Ramos (cell line): ENCODE results near the gene SUPT20HL1.
"Not testable (repeated sequence)": the region's sequence is repeated elsewhere in the genome, so short reads cannot be mapped to it uniquely, and the experiment has no call there.

Source experiments
- in situ Hi-C: fragments of 300-500 bp; cut with MboI; formaldehyde crosslinking; loops from one replicate; pipeline ENCODE4 v1.14.3; 2022; ENCODE audit warnings: low sequenced_read_pairs; ENCODE audit not compliant: unreplicated experiment

SUPT20HL1 gene

DNA sequence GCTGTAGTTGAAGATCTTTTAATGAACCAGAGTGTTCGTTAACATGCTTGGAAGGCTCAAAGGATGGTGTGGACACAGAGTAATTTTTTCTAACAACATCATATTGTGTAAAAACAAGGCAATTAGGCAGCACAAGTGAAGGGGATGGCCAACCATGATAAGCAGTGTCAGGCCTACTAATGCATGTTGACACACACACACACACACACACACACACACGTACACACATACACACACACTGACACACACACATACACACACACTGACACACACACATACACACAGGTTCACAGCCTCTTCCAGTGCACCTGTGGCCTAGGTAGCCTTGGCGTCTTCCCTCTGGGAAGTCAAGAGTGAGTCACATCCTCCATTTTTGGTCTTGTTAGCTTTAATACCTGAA, at the start of gene SUPT20HL1:
Gene SUPT20HL1 (plus strand): TSS at position 368 of the 400 bp plus-strand sequence. CDS start 2,122 bp downstream, outside the sequence.
- in situ Hi-C loops: no loop called here

DNA sequence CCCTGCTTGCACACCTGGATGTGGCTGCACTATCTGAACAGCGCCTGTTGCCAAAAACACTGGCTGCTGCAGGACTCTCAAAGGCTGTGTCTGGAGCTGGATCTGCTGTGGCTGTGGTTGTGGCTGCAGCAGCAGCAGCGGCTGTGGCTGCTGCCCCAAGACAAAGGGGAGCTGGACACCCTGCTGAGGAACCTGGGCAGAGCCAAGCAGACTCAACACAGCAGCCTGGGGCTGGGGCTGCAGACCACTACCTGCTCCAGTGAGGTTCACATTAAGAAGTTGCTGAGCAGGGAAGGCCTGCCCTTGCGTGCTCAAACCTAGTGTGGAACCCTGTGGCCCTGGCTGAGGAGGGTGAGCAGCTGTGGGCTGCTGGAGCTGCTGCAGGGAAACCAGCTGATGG, 49.5 kb upstream of the SUPT20HL1 start:
- in situ Hi-C loops: not testable (repeated sequence)

DNA sequence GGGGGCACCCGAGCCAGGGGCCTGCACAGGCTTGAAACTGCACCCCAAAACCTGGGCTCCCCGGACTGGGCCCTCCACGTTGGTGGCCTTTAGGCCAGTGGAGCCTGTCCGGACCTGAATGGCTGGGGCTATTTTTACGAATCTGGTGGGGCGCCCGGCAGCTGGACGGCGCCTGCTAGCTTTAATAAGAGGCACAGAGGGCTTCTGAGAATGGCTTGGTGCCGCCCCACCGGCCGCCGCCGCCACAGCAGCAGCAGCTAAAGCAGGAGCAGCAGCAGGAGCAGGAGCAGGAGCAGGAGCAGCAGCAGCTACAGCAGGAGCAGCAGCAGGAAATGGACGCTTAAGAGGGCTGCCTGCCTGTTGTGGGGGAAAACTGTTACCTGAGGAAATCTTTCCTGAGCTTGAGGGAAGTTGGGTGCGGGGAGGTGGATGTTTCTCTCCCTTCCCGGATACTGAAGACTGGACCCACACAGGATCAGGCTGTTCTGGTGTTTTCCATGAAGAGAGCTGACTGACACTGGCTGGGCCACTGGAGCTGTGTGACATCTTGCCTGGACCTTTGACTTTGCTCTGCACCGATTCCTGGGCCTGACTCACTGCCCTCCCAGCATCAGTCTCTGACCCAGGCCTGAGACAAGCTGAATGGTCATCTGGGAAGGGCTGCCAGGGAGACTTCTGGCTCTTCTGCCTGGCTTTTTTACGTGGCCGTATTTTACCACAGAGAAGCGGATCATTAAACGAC, 48.8 kb upstream of the SUPT20HL1 start:
- in situ Hi-C loops: not testable (repeated sequence)

DNA sequence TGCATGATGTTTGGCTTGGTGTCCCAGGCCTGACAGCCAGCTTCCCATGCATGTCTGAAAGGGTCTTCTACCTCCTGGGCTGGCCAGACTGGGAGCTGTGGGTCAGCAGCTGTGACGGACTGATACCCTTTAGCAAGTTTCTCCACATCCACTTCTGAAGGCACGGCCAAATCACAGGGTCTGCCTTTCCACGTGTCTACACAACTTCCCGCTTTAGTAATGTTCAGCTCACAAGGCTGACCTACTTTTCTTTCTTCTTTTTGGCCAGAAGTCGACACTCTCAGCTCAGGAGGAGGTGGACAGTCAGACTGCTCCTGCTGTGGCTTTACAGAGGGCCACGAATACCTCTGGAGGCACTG, 48.2 kb upstream of the SUPT20HL1 start:
- in situ Hi-C loops: not testable (repeated sequence)

DNA sequence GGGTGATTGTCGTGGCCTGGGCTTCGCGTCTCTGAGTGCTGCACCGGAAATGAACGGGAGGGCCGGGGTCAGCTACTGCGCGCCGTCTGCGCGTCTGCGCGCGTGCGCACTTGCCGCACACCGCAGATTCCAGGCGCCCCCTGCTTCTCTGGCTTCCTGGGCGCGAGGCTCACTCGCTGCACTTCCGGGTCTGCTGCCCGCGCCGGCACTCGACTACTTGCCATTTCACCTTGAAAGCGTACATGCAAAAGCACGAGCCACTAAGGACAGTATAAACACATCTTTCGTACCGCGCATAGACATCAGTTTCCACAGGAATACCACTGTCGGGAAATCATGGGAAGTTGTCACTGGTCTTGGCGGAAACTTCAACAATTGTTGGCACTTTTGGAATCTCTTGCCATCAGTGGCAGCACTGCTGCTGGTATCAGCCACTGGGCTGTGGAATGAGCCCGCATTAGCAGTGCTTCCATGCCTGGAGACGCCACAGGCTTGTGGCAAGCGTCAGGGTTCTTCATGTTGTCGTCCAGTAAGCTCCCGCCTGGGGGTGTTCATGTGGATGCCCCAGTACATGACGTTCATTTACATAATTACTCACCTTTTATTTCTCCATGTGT, 46.3 kb upstream of the SUPT20HL1 start, which contains the start of gene SUPT20HL2:
Gene SUPT20HL2 (minus strand): TSS at position 51 of the 617 bp plus-strand sequence. CDS start 754 bp downstream, outside the sequence.
- in situ Hi-C loops: no loop called here

DNA sequence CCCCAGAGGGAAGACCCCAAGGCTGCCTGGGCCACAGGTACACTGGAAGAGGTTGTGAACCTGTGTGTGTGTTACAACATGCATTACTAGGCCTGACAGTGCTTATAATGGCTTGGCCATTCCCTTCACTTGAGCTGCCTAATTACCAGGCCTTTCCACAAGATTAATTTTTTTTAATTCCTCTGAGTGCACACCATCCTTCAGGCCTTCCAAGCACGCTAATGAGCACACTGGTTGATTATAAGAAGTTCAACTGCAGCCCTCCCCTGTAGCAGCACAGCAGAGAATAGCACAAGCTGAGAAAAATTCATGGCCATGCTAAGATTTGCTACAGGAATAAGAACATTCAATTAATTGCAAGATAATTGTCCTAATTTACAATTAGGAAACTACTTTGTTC, 44.3 kb upstream of the SUPT20HL1 start:
- in situ Hi-C loops: no loop called here

DNA sequence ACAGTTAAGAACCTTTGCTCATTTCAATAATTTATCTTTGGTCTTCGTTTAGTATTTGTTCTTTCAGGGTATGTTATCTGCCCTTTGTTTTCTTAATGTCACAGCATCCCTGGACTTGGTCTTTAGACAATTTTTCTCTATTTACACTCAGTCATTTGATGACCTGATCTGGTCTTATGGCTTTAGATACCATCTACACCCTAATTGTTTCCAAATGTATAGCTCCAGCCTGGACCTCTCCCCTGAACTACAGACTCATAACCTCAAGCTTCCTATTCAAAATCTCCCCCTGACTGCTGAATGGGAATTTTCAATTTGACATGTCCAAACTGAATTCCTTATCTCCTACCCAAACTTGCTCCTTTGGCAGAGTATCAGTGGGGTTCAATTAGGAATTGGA, 42.9 kb upstream of the SUPT20HL1 start:
- in situ Hi-C loops: no loop called here

DNA sequence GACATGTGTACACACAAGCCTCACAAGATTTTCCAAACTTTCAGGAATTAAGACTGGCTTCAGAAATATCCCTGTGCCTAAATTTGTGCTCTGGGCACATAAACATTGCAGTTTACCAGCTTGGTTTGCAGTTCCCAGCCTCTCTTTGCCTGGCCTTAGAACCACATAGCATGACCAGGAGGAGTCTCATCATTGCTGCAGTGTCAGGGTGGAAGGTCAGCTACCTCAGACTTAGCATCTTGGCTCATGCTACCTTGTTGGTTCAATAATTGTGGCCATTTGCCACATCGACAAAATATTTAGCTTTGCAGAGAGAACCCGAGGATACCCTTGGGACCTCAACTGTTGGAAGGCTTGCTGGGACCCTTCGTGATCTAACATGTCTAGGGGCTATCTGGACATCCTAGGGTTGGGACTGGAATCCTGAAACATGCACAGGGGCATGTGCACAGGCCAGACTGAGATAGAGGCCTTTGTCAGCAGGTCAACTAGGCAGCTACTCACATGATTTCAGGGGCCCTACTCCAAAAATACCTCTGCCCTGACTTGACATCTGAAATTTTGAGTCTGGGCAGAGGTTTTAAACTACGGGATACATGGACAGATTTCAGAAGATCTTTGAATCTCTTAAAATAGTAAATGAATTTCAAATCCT, 38.6 kb upstream of the SUPT20HL1 start:
- in situ Hi-C loops: no loop called here

DNA sequence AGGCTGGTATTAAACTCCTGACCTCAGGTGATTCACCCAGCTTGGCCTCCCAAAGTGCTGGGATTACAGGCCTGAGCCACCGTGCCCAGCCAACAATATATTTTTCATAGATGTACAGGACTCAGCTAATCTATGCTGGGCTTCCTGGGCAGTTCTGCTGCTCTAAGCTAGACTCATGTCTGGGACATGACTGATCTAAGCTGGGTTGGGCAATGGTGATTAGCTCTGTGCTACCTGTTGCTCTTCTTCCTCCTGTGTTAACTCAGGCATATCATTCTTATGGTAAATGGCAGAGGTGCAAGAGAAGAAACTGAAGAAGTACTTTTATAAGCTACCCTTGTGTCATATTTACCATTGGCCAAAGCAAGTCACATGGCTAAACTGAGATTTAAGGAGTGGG, 35.2 kb upstream of the SUPT20HL1 start:
- in situ Hi-C loops: no loop called here

DNA sequence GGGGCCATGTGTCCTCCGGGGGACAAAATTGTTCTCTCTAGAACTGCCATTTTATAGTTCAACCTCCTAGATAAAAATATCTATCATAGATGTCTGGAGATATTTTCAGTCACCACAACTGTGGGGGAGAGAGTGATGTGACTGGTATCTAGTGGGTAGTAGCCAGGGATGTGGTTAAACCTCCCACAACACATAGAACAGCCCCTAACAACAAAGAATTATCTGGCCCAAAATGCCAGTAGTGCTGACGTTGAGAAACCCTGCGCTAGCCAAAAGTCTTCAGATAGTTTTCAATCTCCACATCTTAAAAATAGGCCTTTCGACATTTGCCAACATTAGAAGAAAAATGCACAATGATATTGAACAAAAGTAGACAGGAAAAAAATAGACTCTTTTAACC, 27.6 kb upstream of the SUPT20HL1 start:
- in situ Hi-C loops: no loop called here

DNA sequence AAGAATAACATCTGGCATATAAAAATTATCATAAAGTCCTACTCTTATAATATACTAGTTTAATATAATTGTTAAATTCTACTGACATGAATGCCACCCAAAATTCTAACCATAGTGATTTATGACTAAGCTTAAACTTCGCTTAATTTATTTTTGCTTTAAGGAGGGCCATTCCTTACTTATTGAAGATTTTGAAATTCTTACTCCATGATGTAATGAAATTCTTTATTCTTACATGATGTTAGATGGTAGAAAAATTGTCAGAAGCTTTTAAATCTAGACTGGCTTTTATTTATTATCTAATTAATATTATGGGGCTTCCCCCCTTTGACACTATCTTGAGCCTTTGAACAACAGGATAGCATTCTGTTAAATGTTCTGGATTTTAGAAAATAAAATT, 27.1 kb upstream of the SUPT20HL1 start:
- in situ Hi-C loops: no loop called here

DNA sequence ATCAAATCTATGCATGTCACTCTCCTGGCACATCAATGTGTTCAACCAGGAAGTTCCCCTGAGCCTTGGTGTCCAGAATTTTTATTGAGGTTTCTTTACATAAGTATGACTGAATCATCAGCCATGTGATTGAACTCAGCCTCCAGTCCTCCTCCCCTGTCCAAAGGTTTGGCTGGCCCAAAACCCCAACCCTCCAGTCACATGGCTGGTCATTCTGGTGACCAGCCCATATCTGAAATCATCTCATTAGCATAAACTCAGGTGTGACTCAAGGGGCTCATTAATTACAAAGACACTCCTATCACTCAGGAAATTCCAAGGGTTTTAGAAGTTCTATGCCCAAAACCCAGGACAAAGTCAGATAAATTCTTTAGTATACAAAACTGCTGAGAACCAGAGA, 26.0 kb upstream of the SUPT20HL1 start:
- in situ Hi-C loops: no loop called here

DNA sequence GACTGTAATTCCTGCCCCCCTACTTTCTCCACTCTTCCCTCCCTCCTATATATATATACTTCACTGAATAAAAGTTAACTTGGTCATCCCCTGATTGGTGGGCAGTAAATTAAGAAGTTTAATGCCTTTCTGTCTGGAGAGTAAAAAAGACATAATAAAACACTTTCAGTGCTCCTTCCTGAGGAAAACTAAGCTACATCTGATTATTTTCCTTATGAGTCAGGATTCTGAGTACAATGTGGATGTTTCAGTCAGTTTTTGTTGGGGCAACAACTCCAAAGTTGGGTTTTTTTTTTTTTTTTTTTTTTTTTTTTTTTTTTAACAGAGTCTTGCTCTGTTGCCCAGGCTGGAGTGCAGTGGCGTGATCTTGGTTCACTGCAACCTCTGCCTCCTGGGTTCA, 24.6 kb upstream of the SUPT20HL1 start:
- in situ Hi-C loops: no loop called here

DNA sequence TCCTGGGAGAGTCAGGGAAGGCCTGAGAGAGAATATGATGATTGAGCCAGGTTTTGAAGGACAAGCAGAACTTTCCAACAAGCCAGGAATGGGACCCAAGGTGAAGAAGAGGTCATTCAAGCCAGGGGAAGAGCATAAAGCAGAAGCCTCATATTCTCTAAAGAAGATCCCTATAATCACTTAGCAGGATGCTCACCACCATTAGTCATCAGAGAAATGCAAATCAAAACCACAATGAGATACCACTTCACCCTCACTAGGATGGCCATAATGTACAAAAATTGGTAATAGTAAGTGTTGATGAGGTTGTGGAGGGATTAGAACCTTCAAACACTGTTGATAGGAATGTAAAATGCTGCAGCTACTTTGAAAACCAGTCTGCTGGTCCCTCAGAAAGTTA, 20.5 kb upstream of the SUPT20HL1 start:
- in situ Hi-C loops: no loop called here

DNA sequence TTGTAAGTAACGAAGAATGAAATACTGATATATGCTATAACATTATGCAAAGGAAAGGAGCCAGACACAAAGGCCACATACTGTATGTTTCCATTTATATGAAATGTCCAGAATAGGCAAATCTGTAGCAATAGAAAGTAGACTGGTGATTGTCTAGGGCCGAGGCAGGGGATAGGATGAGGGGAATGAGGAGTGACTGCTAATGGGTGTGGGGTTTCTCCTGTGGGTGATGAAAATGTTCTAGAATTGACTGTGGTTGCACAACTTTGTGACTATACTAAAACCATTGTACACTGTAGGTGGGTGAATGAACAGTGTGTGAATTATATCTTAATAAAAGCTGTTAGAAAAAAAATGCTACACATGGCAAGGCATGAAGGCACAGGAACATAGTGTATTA, 19.9 kb upstream of the SUPT20HL1 start:
- in situ Hi-C loops: no loop called here

DNA sequence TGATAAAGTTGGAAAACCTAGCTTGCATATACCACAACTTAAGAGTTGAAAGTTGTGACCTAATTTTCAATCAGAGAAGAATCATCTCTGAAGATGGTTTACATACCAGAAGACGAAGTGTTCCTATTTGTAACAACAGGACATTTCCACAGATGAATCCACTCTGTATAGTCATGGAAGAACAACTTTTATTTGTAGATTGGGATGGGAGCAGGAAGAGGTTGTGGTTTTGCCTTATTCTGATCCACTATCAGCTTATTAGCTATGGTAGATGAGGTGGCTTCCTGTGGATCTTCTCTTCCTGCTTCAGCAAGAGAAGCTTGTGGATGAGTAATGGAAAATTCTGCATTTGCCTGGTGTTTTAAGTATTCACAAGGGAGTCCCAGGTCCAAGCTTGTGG, 18.6 kb upstream of the SUPT20HL1 start:
- in situ Hi-C loops: no loop called here

DNA sequence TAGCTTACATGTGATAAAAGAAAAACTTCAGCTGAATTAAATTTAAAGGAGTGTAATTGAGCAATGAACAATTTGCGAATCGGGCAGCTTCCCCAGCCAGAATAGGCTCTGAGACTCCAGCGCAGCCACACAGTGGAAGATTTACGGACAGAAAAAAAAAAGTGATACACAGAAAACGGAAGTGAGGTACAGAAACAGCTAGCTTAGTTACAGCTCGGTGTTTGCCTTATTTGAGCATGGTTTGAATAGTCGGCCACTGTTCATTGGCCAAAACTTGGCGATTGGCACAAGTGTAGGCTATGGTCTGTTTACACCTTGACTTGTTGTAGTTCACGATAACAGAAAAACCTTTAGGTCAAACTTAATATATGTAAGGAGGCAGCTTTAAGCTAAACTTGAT, 16.7 kb upstream of the SUPT20HL1 start:
- in situ Hi-C loops: no loop called here

DNA sequence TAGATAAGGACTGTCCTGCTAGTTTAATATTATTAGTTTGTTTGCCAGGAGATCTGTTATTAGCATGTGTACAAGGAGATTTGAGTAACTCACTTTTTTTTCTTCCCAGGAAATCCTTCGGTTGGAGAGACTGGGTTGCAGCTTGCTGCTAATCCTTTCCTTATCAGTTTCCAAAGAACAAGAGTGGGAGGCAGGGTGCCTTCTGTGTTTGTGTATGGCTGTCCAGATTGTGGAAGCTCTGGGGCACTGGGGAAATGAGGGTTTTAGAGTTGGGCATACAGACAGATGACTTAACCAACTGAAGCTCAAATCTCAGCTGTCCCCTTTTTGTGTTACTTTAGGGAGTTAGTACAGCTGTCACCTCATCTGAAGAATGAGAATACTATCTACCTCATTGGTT, 12.6 kb upstream of the SUPT20HL1 start:
- in situ Hi-C loops: no loop called here

DNA sequence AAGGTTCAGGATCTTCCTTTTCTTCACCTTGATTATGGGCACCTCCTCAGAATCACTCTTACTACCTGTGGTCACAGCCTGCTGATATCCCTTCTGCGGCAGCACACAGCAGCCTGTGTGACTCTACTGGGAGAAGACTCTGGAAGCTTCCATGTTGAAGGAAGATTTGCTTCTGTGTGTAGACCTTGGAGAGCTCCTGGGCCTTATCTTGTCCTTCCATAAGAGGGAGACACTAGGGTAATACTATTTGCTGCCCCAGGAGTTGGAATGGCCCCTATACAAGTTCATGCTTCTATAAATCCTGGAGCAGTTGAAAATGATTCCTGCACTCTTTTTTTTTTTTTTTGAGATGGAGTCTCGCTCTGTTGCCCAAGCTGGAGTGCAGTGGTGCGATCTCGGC, 10.2 kb upstream of the SUPT20HL1 start:
- in situ Hi-C loops: no loop called here

DNA sequence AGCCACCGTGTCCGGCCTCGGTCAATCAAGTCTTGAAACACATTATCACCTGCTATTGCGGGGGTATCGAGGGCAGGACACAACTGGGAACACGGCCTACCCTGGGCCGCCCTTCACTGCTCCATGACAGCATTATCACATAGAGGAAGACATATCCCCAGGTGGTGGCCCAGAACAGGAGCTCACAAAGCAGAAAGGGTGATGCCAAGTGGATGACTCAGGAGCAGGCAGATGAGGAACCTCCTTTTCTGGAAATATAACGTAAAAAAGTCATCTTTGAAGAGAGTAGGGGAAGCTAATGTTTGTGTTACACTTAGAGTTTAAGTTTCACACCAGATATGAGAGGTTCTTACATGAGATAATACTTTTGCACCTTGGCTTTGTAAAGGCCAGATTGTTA, 5.3 kb upstream of the SUPT20HL1 start:
- in situ Hi-C loops: no loop called here

DNA sequence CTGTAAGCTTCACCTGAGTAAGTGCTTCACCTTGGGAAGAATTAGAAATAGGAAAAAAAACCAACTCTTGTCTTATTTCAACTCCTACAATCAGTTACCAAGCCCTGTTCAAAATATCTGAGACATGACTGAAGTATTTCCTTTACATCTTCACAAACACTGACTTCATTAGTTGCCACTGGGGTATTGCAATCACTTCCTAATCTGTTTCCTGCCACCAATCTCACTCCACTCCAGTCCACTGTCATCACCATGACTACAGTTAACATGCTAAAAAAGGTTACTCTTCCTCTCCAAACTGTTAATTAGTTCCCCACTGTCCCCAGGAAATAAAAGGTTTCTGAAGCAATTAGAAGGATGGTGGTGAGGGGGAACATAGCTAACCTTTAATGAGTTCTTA, 3.3 kb upstream of the SUPT20HL1 start:
- in situ Hi-C loops: no loop called here
